ENCODE data around the gene CMBL. TPM values are rescaled to one million over a fixed set of nuclear protein-coding genes. Genes with fewer than 3 reads are reported as not detected.

The CMBL gene
- total RNA-seq, 1 donor from 2014 or later, result 50.4 TPM

DNA sequence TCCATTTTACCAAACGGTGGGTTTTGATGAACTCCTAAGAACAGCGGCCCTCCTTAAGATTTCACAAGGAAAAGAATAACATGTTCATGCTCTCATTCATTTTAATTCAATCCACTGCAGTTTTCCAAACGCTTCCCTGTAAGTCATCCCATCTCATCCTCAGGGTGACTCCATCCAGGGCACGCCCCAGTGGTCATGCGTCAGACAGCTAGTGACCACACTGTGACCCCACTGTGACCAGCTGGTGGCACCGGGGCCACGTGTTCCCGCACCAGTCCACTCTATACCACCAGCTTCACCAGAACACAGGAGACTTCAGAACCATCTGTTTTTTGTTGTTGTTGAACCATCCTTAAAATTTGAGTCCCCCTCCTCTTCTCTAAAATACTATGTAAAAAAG is 72.4 kb downstream of the CMBL start:
- Histone ChIP-seq H3K4me1 (no peaks in the 10 kb centered on the region), H3K9me3 (replicated peaks) (no peaks in the 10 kb centered on the region), H3K27me3 (ENCODE audit: low read depth) (no peaks in the 10 kb centered on the region), H3K27ac (replicated peaks) (no peak overlapping the region), H3K36me3 (peaks cover 56% of the 10 kb centered on the region), H3K4me3 (no peak overlapping the region)
- no peak for DNase-seq
- TF ChIP-seq, protein P1, sequence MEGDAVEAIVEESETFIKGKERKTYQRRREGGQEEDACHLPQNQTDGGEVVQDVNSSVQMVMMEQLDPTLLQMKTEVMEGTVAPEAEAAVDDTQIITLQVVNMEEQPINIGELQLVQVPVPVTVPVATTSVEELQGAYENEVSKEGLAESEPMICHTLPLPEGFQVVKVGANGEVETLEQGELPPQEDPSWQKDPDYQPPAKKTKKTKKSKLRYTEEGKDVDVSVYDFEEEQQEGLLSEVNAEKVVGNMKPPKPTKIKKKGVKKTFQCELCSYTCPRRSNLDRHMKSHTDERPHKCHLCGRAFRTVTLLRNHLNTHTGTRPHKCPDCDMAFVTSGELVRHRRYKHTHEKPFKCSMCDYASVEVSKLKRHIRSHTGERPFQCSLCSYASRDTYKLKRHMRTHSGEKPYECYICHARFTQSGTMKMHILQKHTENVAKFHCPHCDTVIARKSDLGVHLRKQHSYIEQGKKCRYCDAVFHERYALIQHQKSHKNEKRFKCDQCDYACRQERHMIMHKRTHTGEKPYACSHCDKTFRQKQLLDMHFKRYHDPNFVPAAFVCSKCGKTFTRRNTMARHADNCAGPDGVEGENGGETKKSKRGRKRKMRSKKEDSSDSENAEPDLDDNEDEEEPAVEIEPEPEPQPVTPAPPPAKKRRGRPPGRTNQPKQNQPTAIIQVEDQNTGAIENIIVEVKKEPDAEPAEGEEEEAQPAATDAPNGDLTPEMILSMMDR (IDR thresholded peaks at IDR 0.05; ENCODE audit: borderline replicate concordance), result no peak
- intact Hi-C loops (cut with micrococcal nuclease), result no loop called here

DNA sequence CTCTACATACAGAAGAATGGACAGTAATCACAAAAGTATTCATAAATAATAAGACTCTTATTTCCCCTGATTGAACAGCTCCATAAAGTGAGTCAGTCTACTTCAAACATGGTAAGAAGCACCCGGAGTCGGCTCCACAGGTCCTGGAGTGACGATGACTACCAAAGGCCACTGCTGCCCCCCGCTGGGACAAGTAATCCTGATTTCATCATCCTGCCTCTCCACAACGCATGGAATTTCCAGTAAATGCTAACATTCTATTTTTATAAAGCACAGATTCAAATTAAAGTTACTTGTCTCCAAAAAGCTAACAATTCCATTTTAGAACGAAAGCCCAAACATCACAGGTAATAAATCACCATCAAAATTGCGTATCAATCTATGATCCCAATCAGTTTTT is 74.2 kb downstream of the CMBL start:
- H3K36me3 ChIP-seq, result peaks cover 49% of the 10 kb centered on the region
- intact Hi-C loops (cut with micrococcal nuclease), result no loop called here
- no peaks in the 10 kb centered on the region for H3K27me3 ChIP-seq (ENCODE audit: low read depth)
- H3K27ac ChIP-seq (replicated peaks), result no peak overlapping the region
- TF ChIP-seq, protein P1 (IDR thresholded peaks at IDR 0.05; ENCODE audit: borderline replicate concordance), result peak; percentile 33
- no peaks in the 10 kb centered on the region for H3K9me3 ChIP-seq (replicated peaks)
- no peak overlapping the region for H3K4me3 ChIP-seq
- no peak for DNase-seq
- no peaks in the 10 kb centered on the region for H3K4me1 ChIP-seq

DNA sequence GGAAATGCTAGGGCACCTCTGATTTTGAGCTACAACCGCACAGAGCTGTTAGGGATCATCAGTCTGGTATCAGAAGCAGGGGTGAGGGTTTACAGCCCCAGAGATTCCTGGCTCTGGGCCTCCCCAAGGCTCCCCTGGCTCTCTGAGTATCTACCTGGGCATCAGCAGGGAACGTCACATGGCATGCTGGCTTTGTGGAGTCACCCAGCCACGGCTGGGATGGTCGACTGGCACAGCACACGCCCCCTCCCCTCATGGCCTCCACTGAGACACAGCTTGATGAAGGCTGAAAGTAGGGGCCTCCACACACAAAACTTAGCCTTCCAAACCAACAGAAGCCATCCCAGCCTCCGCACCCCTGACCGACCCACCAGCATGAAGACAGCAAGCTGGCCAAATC is 74.7 kb downstream of the CMBL start:
- H3K9me3 ChIP-seq (replicated peaks), result no peaks in the 10 kb centered on the region
- no peak overlapping the region for H3K4me3 ChIP-seq
- H3K27ac ChIP-seq (replicated peaks), result no peak overlapping the region
- TF ChIP-seq, protein P1 (IDR thresholded peaks at IDR 0.05; ENCODE audit: borderline replicate concordance), result no peak
- intact Hi-C loops (cut with micrococcal nuclease), result no loop called here
- H3K36me3 ChIP-seq, result peaks cover 44% of the 10 kb centered on the region
- H3K4me1 ChIP-seq, result no peaks in the 10 kb centered on the region
- DNase-seq, result no peak
- H3K27me3 ChIP-seq (ENCODE audit: low read depth), result no peaks in the 10 kb centered on the region

DNA sequence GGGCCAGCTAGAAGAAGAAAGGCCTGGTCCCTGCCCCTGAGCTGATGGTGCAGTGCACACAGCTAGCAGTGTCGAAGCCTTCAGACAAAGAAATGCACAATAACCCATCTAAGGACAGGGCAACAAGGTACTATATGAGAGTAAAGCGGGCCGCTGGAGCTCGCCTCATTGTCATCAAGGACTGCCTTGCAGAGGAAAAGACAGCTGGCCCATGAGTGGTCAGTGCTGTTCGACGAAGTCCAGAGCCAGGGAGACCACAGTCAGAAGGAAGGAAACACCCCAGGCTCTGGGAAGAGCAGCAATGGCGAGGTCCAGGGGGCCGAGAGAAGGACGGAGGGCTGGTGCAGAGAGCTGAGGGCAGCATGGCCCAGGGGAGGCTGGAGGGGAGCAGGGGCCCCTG is 75.3 kb downstream of the CMBL start:
- TF ChIP-seq, protein P1 (IDR thresholded peaks at IDR 0.05; ENCODE audit: borderline replicate concordance), result no peak
- Histone ChIP-seq H3K4me3 (no peak overlapping the region), H3K9me3 (replicated peaks) (no peaks in the 10 kb centered on the region), H3K36me3 (peaks cover 38% of the 10 kb centered on the region), H3K27ac (replicated peaks) (no peak overlapping the region), H3K27me3 (ENCODE audit: low read depth) (no peaks in the 10 kb centered on the region), H3K4me1 (no peaks in the 10 kb centered on the region)
- intact Hi-C loops (cut with micrococcal nuclease), result no loop called here
- DNase-seq, result no peak

DNA sequence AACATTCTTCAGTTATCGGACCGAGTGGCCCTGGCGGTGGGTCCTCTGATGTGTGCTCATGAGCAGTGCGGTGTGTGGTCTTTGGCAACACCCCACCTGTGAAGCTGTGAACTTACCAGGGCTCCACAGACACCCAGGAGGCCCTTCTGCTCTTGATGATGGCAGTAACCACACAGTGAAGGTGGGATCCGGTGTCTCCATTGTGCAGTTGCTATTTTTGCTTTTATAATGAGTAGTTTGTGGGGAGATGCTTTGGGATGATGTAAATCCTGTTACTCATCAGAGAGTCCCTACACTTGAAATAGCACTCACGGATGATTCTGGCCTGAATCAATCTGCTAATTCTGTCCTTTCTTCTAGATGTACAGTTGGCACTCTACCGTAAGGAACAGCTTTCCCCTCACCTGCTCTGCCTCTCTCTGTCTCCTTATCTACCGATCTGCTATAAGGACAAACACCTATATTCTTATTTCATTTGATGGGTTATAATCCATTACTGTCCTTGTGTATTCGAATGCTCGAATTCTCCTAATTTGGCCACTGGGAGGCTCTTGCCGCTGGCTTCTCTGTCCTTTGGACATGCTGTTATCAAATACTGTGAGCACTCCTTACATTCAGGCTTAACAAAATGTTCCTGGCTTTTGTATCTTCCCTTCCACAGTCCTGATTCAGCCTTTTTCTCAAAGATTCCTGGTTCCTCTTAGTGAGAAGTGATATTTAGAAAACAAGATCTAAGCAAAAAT is 78.2 kb downstream of the CMBL start:
- H3K9me3 ChIP-seq (replicated peaks), result peaks cover 4% of the 10 kb centered on the region

More for the DNA sequence above, 78.2 kb downstream of the CMBL start:
- no peaks in the 10 kb centered on the region for H3K4me1 ChIP-seq
- intact Hi-C loops (cut with micrococcal nuclease), result no loop called here
- H3K36me3 ChIP-seq, result peaks cover 18% of the 10 kb centered on the region
- DNase-seq, result no peak
- no peak overlapping the region for H3K27ac ChIP-seq (replicated peaks)
- no peak overlapping the region for H3K4me3 ChIP-seq
- TF ChIP-seq, protein P1 (IDR thresholded peaks at IDR 0.05; ENCODE audit: borderline replicate concordance), result no peak
- no peaks in the 10 kb centered on the region for H3K27me3 ChIP-seq (ENCODE audit: low read depth)

All from left ventricle myocardium inferior (tissue), 1 donor.